Stimulated activated naive B cell treated with anti-CD40 and anti-IgM and Interleukin-4, amounts not matched to agents 10 μg/mL and 1 μg/mL and 100 μg/mL, for 72 hours (primary cell): ENCODE results near the gene PPM1D.
"Not testable (repeated sequence)": the region's sequence is repeated elsewhere in the genome, so short reads cannot be mapped to it uniquely, and the experiment has no call there.

Source experiments
- ATAC-seq, 2 donors: fragments of 150-1000 bp; cut with Tn5 transposase; replicated peaks; 2 replicates each; pipeline ENCODE4 v1.10.0; 2021; ENCODE audit warnings: moderate library complexity in 1 of 2
- DNase-seq: peaks from one replicate; pipeline ENCODE4 v3.0.0; 2021
- H3K27ac Mint-ChIP-seq: one replicate; pipeline ENCODE4 v1.8.0; 2022; ENCODE audit warnings: mild to moderate bottlenecking, mixed read lengths
- H3K27me3 Mint-ChIP-seq, 2 donors: one replicate each; pipeline ENCODE4 v1.8.0; 2022; ENCODE audit warnings: mixed read lengths in 2 of 2
- H3K36me3 Mint-ChIP-seq, 2 donors: one replicate each; pipeline ENCODE4 v1.8.0; 2022; ENCODE audit warnings: mixed read lengths in 2 of 2, mild to moderate bottlenecking in 1 of 2
- H3K4me1 Mint-ChIP-seq, 2 donors: one replicate each; pipeline ENCODE4 v1.8.0; 2022; ENCODE audit warnings: mixed read lengths in 2 of 2, mild to moderate bottlenecking in 1 of 2
- H3K4me3 Mint-ChIP-seq, 2 donors: one replicate each; pipeline ENCODE4 v1.8.0; 2022; ENCODE audit warnings: mild to moderate bottlenecking in 2 of 2, mixed read lengths in 2 of 2, moderate library complexity in 1 of 2
- H3K9me3 Mint-ChIP-seq, 2 donors: one replicate each; pipeline ENCODE4 v1.8.0; 2022; ENCODE audit warnings: mixed read lengths in 2 of 2, mild to moderate bottlenecking in 1 of 2

The PPM1D gene

GRCh38 chr17:60601447-60602384 lies 1.7 kb downstream of the PPM1D start:
- DNase-seq (peak; percentile 12), ATAC-seq (no peak)
- Mint-ChIP-seq H3K4me1 (peaks cover 18 to 41% of the 10 kb centered on the region in 2 donors), H3K27me3 (no peaks in the 10 kb centered on the region), H3K36me3 (peaks cover 3 to 5% of the 10 kb centered on the region in 2 donors), H3K27ac (peak overlapping the region; percentile 77), H3K9me3 (no peaks in the 10 kb centered on the region), H3K4me3 (peak overlapping the region; percentile 96 to 97)

- Mint-ChIP-seq H3K9me3 (no peaks in the 10 kb centered on the region), H3K4me3 (peak overlapping the region; percentile 42 to 66), H3K27me3 (no peaks in the 10 kb centered on the region), H3K4me1 (peaks cover 18 to 44% of the 10 kb centered on the region in 2 donors), H3K27ac (no peak overlapping the region), H3K36me3 (peaks cover 3 to 5% of the 10 kb centered on the region in 2 donors)
- ATAC-seq: no peak
- DNase-seq: no peak
Observed at GRCh38 chr17:60602385-60602742, 2.4 kb downstream of the PPM1D start.

- DNase-seq: no peak
- Mint-ChIP-seq H3K36me3 (peaks cover 5 to 6% of the 10 kb centered on the region in 2 donors), H3K9me3 (no peaks in the 10 kb centered on the region), H3K4me3 (peak overlapping the region; percentile 54 to 68), H3K27ac (no peak overlapping the region), H3K27me3 (no peaks in the 10 kb centered on the region), H3K4me1 (peaks cover 20 to 47% of the 10 kb centered on the region in 2 donors)
- no peak for ATAC-seq
Observed at GRCh38 chr17:60602871-60603270, 2.9 kb downstream of the PPM1D start.

GRCh38 chr17:60603477-60603876 lies 3.5 kb downstream of the PPM1D start:
- ATAC-seq, H3K27me3 Mint-ChIP-seq, H3K27ac Mint-ChIP-seq, H3K36me3 Mint-ChIP-seq, H3K4me3 Mint-ChIP-seq, DNase-seq, H3K9me3 Mint-ChIP-seq: not testable (repeated sequence)
- H3K4me1 Mint-ChIP-seq: peaks cover 14 to 41% of the 10 kb centered on the region in 2 donors

GRCh38 chr17:60604686-60605334 lies 4.8 kb downstream of the PPM1D start:
- Mint-ChIP-seq H3K4me3 (no peak overlapping the region), H3K27ac (no peak overlapping the region), H3K9me3 (no peaks in the 10 kb centered on the region), H3K4me1 (peaks cover 14 to 39% of the 10 kb centered on the region in 2 donors), H3K27me3 (no peaks in the 10 kb centered on the region), H3K36me3 (peaks cover 5 to 6% of the 10 kb centered on the region in 2 donors)
- no peak for ATAC-seq
- DNase-seq: no peak

- Mint-ChIP-seq H3K27me3 (no peaks in the 10 kb centered on the region), H3K4me3 (no peak overlapping the region), H3K4me1 (peaks cover 14 to 48% of the 10 kb centered on the region in 2 donors), H3K27ac (no peak overlapping the region), H3K9me3 (no peaks in the 10 kb centered on the region), H3K36me3 (peaks cover 4 to 6% of the 10 kb centered on the region in 2 donors)
- no peak for DNase-seq
- no peak for ATAC-seq
Observed at GRCh38 chr17:60606036-60606435, 6.0 kb downstream of the PPM1D start.

- peaks cover 13 to 37% of the 10 kb centered on the region in 2 donors for H3K4me1 Mint-ChIP-seq
- H3K27me3 Mint-ChIP-seq: no peaks in the 10 kb centered on the region
- DNase-seq: no peak
- H3K9me3 Mint-ChIP-seq: no peaks in the 10 kb centered on the region
- H3K27ac Mint-ChIP-seq: no peak overlapping the region
- H3K4me3 Mint-ChIP-seq: no peak overlapping the region
- no peak for ATAC-seq
- peaks cover 3 to 6% of the 10 kb centered on the region in 2 donors for H3K36me3 Mint-ChIP-seq
Observed at GRCh38 chr17:60610473-60610872, 10.5 kb downstream of the PPM1D start.

- H3K36me3 Mint-ChIP-seq, H3K27me3 Mint-ChIP-seq, ATAC-seq, DNase-seq, H3K9me3 Mint-ChIP-seq, H3K27ac Mint-ChIP-seq, H3K4me3 Mint-ChIP-seq: not testable (repeated sequence)
- H3K4me1 Mint-ChIP-seq: peaks cover 10 to 31% of the 10 kb centered on the region in 2 donors
Observed at GRCh38 chr17:60611321-60611720, 11.3 kb downstream of the PPM1D start.

- Mint-ChIP-seq H3K4me1 (peaks cover 11 to 27% of the 10 kb centered on the region in 2 donors), H3K9me3 (no peaks in the 10 kb centered on the region), H3K36me3 (peaks cover 3 to 5% of the 10 kb centered on the region in 2 donors), H3K27me3 (no peaks in the 10 kb centered on the region), H3K4me3 (no peak overlapping the region), H3K27ac (no peak overlapping the region)
- DNase-seq (no peak), ATAC-seq (no peak)
Observed at GRCh38 chr17:60613325-60613724, 13.3 kb downstream of the PPM1D start.

GRCh38 chr17:60613796-60614195 lies 13.8 kb downstream of the PPM1D start:
- H3K4me1 Mint-ChIP-seq: peaks cover 11 to 32% of the 10 kb centered on the region in 2 donors
- DNase-seq, H3K9me3 Mint-ChIP-seq, H3K36me3 Mint-ChIP-seq, H3K4me3 Mint-ChIP-seq, ATAC-seq, H3K27me3 Mint-ChIP-seq, H3K27ac Mint-ChIP-seq: not testable (repeated sequence)

- H3K27me3 Mint-ChIP-seq, ATAC-seq, H3K27ac Mint-ChIP-seq, DNase-seq, H3K9me3 Mint-ChIP-seq, H3K36me3 Mint-ChIP-seq, H3K4me3 Mint-ChIP-seq: not testable (repeated sequence)
- H3K4me1 Mint-ChIP-seq: peaks cover 16 to 37% of the 10 kb centered on the region in 2 donors
Observed at GRCh38 chr17:60614247-60614646, 14.3 kb downstream of the PPM1D start.

- H3K4me1 Mint-ChIP-seq: peaks cover 19 to 42% of the 10 kb centered on the region in 2 donors
- no peak for DNase-seq
- no peak for ATAC-seq
- H3K9me3 Mint-ChIP-seq: no peaks in the 10 kb centered on the region
- H3K27me3 Mint-ChIP-seq: no peaks in the 10 kb centered on the region
- H3K27ac Mint-ChIP-seq: no peak overlapping the region
- peaks cover 5% of the 10 kb centered on the region in 2 donors for H3K36me3 Mint-ChIP-seq
- H3K4me3 Mint-ChIP-seq: no peak overlapping the region
Observed at GRCh38 chr17:60615108-60615507, 15.1 kb downstream of the PPM1D start.

- Mint-ChIP-seq H3K4me1 (peaks cover 19 to 35% of the 10 kb centered on the region in 2 donors), H3K4me3 (no peak overlapping the region), H3K27me3 (no peaks in the 10 kb centered on the region), H3K9me3 (no peaks in the 10 kb centered on the region), H3K27ac (no peak overlapping the region), H3K36me3 (peaks cover 5% of the 10 kb centered on the region in 2 donors)
- DNase-seq (no peak), ATAC-seq (no peak)
Observed at GRCh38 chr17:60615840-60616239, 15.8 kb downstream of the PPM1D start.

GRCh38 chr17:60618080-60618479 lies 18.1 kb downstream of the PPM1D start:
- H3K9me3 Mint-ChIP-seq: no peaks in the 10 kb centered on the region
- ATAC-seq (no peak), DNase-seq (no peak)
- H3K27me3 Mint-ChIP-seq: no peaks in the 10 kb centered on the region
- peaks cover 19 to 31% of the 10 kb centered on the region in 2 donors for H3K4me1 Mint-ChIP-seq
- peaks cover 5 to 6% of the 10 kb centered on the region in 2 donors for H3K36me3 Mint-ChIP-seq
- H3K27ac Mint-ChIP-seq: no peak overlapping the region
- no peak overlapping the region for H3K4me3 Mint-ChIP-seq
